HG03097 (cell line): ENCODE measurements around the gene ADARB2.

Source experiments
- ATAC-seq: cut with Tn5 transposase; IDR thresholded peaks from one replicate; pipeline ENCODE4 v1.9.1; 2021; ENCODE audit not compliant: unreplicated experiment, low FRiP score

The ADARB2 gene

DNA sequence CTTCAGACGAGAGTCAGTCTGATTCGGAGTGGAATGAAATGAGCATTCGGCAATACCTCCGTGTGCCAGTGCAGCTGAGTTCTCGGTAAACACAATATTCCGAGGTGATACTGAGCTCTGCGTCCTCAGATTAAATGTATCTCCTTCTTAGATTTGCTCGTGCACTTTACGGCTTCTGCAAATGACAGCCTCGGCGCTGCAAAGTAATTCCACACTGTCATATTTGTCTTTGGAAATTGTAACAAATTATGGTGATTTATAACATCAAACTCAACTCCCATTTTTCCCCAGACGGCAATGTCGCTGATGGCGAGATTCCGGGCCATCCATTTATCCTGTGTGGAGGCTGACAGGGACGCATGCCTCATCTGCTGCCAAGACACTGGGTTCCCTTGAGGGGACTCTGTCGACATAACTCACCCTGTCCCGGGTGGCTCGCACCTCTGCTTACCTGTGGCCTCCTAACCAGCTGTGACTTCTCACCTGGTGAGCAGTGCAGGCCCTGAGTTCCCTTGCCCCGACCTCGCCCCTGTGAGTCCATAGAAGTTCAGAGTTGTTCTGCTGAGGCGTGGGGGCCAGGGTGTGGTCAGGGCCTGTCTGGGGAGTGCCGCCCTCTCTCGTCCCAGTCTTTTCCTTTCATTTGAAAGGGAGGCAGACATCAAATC, 201.9 kb downstream of the ADARB2 start:
- no peak for ATAC-seq

DNA sequence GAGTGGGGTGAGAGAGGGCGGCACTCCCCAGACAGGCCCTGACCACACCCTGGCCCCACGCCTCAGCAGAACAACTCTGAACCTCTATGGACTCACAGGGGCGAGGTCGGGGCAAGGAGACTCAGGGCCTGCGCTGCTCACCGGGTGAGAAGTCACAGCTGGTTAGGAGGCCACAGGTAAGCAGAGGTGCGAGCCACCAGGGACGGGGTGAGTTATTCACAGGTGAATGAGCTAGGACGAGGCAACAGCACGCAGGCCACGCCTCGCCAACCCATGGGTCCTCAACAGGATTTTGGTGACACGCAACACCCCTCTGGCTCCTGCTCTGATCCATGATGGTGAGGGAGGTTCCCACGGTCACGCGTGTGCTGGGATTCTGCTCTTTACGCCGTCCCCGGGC, 202.5 kb downstream of the ADARB2 start:
- no peak for ATAC-seq

- ATAC-seq = no peak
Observed at GRCh38 chr10:1532636-1533035, 204.7 kb downstream of the ADARB2 start.

DNA sequence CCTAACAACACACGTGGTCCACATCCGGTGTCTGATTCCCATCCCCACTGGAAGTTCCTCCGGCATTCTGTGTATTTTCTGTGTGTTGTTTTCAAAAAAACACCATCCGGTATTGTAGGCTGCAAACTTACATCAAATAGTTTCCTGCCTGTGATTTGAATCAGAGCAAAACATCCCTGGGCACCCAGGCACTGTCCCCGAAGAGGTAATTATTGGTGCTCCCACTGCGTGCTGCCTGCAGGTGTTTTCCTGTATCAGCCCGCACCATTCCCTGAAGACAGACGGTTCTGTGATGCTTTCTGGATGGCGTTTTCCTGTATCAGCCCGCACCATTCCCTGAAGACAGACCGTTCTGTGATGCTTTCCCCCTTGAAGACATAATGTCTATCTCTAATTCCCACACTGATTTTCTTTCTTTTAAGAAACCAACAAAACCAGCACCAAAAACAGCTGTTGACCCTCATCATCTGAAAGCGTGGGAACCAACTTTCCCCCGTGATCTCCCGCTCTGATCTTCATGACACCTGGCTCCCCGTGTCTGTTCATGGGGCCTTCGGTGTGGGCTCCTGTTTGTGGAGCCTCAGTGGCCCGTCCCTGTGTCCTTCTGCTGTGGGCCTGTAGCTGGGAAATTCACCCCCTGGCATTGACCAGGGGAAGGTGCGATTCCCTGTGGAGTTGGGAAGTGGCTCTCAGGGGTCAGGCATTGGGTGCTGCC, 205.3 kb downstream of the ADARB2 start:
- no peak for ATAC-seq

DNA sequence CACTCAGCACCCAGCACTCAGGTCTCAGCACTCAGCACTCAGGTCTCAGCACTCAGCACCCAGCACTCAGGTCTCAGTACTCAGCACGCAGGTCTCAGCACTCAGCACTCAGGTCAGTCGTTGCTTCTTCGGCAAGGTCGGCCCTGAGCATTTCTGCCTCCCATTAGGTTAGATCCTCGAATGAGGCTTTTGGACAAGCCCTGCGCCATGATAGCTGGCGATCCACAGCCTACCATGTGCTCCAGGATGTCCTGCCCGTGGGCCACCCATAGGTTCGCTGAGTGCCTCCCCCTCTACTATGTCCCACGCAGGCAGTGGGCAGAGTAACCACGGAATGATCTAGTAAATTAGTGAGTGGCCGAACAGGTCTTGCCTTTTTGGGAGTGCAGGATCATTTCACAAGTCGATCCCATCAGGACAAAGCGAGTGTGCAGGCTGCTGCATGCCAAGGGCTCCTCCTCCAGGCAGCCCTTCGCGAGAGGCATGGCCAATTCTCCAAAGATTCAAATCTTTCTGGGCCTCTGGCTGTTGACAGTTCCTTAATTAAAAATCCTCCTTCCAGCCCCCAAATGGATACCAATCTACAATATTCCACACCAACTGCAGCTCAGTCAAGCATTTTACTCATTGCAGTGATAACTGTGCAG, 206.3 kb downstream of the ADARB2 start:
- no peak for ATAC-seq

- no peak for ATAC-seq
Observed at GRCh38 chr10:1529806-1530413, 207.4 kb downstream of the ADARB2 start.

DNA sequence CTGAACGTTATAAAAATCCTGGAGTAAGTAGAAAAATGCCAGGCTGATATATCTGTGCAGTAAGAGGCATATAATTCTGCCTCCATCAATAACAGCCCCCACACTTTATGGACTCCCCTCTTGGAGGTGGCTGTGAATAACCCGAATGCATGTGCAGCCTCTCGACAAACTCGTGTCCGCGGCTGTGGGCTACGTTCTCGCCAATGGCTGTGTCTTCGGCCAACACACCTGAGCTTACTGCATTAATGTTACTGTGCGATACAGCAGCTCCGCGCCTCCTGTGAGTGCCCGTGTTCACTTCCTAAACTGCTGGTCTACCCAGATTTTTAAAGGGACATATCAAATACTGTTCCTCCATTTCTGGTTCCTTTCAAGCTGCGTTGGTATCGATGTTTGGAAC, 209.4 kb downstream of the ADARB2 start:
- no peak for ATAC-seq

DNA sequence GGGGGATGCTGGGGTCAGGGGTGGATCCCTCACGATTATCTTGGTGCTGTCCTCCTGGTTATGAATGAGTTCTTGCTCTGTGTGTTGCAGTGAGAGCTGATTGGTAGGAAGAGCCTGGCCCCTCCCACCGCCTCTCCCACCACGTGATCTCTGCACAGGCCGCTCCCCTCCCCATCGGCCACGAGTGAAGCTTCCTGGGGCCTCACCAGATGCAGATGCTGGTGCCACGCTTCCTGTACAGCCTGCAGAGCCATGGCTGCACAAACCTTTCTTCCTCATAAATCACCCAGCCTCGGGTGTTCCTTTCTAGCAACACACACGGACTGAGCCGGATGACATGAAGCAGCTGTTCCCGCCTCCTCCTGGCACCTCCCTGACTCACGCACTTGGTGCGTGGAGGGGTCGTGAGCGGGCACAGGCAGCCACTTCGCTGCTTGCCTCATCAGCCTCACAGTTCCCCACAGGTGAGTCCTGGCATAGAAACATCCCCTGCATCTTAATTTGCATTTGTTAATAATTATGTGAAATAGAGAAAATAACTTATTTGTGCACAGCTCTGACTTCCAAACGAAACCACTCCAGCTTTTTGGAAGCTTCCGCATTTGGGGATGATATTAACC, 210.8 kb downstream of the ADARB2 start:
- no peak for ATAC-seq

DNA sequence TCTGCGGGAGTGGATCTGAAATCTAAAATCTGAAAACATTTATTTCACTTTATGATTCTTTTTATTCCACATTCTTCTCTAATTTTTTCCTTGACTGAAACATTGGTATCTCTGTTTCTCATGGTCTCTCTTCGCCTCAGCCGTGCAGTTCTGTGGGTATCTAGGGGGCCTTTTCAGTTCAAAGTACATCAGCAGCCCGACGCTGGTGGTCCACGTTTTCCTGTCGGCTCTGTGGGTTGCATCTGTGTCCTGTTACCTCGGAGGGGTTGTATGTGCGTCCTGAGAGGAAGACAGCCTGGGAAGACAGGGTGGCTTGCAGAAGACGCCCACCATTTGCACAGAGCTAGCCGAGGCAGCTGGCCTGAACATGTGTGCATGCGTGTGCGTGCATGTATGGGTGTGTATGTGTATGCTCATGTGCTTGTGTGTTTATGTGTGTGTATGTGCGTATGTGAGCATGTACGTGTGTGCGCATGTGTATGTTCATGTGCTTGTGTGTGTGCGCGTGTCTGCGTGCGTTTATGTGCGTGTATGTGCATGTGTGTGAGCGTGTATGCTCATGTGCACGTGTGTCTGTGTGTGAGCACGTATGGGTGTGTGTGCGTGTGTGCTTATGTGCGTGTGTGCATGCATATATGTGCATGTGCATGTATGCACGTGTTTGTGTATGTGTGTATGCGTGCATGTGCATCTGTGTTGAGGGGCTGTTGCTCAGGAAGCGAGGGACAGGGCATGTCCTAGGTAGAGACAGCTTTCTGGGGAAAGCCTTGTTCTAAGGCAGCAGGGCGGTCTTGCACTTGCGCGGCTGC, 211.8 kb downstream of the ADARB2 start:
- no peak for ATAC-seq

DNA sequence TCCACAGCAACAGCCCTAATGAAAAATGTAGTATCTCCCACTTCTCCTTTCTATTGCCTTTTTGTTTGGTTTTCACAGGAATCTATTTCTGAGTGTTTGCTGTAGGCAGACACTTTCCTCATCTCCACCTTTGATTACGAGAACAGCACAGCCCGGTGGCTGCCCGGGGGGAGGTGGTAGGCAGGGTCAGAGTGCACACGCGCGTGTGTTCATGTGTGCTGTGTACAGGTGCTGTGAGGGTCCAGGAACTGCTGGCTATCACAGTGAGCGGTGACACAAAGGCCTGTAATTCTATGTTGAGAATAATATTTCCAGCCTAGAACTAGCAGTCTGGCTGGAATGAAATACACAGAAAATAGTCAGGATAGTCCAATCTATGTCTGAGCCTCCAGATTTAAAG, 212.8 kb downstream of the ADARB2 start:
- no peak for ATAC-seq

DNA sequence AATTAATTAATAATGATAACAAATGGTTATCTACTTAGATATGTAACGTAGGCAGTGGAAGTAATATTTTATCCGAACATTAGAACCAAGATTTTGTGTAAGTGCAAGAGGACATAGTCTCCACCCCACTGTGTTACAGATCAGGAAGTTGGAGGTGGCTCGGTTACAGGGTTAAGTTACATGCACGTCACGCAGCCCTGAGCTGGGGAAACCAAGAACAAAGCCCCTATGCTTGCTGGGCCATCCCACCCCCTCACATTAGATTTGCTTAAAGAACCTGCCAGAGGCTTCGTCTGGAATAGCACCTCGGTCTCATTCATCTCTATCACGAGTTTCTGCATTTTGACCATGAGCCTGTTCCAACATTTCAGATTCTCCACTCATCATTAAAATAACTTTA, 214.1 kb downstream of the ADARB2 start:
- ATAC-seq = no peak

- no peak for ATAC-seq
Observed at GRCh38 chr10:1522237-1522636, 215.1 kb downstream of the ADARB2 start.

DNA sequence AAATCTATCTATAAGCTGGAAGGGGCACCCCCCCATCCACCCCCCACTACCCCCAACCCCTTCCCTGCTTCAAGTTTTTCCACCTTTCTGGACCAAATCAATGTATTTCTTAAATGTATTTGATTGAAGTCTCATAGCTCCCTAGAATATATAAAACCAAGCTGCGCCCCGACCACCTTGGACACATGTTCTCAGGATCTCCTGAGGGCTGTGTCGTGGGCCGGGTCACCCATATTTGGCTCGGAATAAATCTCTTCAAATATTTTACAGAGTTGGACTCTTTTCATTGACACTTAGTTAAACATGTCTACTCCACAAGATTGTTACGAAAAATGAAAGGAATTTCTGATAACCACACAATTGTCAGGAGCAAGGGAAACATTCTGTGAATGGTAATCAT, 215.6 kb downstream of the ADARB2 start:
- ATAC-seq = no peak

DNA sequence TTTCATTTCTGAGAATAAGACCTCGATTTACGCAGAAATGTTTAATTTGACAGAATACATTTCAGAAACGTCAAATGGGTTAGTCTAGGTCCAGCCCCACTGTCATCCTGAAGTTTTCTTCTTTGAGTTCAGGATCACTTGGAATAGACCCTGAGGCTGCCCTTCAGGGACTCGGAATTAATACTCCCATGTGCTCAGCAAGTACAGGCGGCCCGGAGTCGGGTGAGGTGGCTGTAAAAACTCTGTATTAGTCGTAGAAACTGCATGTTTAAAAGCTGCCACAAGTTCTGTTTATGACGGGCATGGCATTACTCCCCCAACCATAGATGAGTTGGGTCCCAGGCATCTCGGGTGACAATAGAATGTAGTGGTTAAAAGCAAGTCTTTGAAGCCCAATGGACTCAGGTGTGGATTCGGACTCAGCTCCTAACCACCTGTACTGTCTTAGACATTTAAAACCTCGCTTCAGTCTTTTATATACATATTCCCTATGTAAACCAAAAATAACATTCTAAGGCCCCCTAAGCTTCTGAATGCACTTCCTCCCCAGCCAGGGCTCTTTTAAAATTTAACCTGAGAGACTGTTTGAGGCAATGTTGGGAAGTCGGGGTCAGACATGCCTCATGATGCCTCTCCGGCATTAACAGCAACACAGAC, 216.3 kb downstream of the ADARB2 start:
- ATAC-seq = no peak

DNA sequence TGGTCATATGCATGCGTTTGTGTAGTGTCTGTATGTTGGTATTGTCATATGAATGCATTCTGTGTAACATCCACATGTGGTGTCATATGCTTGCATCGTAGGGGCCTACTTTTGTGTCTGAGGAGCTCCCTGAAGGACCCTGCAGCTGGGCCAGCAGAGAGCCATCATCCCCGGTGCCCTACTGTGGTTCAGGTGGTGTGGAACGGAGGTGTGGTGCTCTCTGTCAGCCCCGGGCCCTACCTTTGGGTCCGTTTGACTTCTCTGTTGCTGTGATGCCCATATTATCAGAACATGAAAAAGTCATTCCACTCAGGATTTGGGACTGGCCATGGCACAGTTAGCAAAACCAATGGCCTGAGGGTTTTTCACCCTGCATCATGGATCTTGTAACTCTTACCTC, 217.9 kb downstream of the ADARB2 start:
- ATAC-seq = no peak

- no peak for ATAC-seq
Observed at GRCh38 chr10:1517684-1518083, 219.6 kb downstream of the ADARB2 start.

DNA sequence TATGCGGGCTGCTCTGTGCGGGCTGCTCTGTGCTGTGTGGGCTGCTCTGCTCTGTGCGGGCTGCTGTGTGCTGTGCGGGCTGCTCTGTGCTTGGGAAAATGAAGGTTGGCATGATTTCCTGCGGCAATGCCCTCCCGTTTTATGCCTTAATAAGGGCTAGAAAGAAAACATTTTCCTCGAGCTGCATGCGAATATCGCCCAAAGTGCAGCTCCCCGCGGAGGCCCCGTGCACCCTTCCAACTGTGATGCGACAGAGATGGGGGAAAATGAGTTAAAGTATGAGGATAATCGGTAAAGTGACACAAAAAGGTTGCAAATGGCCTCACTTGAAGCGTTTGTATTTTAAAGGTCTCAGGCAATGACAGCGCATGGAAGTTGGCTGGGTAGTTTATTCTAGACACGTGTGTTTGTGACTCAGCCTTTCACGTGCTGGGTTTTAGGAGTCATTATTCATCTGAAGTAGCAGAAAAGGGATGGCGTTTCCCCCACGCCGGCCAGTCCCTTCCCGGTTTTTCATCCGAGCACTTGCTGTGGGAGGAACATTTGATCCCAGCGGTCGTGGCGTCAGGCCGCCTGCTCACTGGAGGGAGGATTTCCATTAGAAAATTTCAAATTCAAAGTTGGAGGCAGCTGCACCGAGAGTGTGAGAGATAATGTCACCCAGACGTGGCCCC, 220.7 kb downstream of the ADARB2 start:
- ATAC-seq = no peak

DNA sequence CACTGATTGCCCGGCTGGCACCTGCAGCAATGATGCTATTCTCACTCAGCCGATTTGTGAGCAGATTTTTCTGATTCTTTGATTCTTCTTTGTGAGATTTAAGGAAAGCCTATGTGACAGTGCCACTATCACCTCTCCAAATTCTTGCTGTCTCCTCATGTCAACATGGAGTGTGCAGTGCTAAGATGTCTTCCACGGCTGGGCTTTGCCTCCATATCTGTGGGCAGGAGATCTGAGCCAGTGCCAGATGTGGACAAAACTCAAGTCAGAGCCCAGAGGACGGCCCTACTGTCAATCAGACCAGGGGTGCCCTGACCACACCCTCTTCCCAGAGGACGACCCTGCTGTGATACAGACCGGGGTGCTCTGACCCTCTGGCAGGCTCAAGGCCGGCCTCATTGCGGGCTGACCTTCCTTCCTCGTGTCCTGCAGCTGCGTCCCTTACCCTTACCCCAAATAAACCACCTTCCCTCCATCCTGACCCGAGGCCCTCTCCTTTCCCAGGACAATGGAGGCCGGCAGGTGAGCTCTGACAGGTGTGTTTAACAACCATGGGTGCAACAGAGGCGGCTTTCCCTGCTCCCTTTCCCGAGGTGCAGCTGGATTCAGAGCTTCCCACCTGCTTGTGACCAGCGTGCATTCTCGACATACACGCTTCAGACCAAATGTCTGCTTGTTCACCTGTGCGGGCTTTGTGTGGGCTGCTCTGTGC, 221.4 kb downstream of the ADARB2 start:
- no peak for ATAC-seq
